HG02938 (cell line): ENCODE results near the gene METTL2B.
A peak's percentile ranks its signal among the peaks of the same experiment; 100 is the strongest.

Experiments used
- ATAC-seq: cut with Tn5 transposase; IDR thresholded peaks from one replicate; pipeline ENCODE4 v1.9.1; 2021; ENCODE audit warnings: mild to moderate bottlenecking, moderate library complexity; ENCODE audit not compliant: unreplicated experiment

METTL2B gene, protein sequence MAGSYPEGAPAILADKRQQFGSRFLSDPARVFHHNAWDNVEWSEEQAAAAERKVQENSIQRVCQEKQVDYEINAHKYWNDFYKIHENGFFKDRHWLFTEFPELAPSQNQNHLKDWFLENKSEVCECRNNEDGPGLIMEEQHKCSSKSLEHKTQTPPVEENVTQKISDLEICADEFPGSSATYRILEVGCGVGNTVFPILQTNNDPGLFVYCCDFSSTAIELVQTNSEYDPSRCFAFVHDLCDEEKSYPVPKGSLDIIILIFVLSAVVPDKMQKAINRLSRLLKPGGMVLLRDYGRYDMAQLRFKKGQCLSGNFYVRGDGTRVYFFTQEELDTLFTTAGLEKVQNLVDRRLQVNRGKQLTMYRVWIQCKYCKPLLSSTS

DNA sequence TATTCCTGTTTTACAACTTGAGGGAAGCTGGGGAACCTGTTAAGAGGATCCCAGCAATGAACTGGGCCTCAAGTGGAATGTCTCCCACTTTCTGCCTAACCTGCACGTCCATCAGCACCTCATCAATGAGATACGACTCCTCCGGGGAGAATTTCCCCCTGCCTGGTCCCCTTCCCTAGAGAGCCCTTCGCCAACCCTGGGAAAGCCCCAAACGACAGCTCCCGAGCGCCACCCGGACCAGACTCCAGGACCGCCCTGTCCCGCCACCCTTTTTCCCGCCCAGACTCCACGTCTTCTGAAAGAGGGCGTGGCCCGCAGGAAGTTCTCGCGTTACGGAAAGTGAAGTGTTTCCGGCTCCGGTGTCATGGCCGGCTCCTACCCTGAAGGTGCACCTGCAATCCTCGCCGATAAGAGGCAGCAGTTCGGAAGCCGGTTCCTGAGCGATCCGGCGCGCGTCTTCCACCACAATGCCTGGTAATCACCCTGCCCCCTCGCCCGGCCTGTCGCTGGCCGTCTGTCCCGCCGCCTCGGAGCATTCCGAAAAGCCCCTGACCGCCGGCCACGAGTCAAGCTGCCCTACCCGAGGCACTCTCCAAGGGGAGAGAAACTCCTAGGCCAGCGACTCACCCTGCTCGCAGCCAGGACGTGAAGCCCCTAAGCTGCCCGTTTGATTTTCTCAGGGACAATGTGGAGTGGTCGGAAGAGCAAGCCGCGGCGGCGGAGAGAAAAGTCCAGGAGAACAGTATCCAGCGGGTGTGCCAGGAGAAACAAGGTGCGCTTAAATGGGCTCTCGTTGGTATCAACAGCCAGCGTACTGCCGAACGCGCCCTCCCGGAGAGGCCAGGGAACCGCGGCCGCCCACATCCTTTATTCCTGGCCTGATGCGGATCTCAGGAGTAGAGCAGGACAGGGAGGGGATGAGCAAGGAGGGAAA is at the start of gene METTL2B:
METTL2B (plus strand) TSS at position 347 of the 934 bp plus-strand sequence; CDS start at position 365, 18 bp downstream.
- peak; percentile 93 for ATAC-seq

DNA sequence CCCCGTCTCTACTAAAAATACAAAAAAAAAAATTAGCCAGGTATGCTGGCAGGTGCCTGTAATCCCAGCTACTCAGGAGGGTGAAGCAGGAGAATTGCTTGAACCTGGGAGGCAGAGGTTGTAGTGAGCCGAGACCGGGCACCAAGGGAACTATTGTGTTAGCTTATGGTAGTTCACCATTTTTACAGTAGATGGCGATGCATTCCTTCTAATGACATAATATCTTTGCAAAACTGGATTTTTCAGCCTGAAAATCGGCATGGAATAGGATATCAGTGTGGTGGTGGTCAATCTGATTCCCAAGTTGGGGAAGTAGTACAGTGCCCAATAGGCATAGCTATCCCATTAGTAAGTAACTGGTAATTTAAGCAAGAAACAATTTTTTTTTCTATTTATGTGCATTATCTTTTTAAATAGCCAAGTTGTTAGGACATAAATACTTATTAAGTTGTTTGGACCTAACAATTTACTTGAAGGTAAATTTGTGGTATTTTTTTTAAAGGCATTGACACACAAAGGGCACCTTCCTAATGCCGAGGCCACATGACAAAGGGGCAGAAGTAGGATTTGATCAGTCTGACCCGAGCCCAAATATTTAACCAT is 49.2 kb upstream of the METTL2B start:
- no peak for ATAC-seq

DNA sequence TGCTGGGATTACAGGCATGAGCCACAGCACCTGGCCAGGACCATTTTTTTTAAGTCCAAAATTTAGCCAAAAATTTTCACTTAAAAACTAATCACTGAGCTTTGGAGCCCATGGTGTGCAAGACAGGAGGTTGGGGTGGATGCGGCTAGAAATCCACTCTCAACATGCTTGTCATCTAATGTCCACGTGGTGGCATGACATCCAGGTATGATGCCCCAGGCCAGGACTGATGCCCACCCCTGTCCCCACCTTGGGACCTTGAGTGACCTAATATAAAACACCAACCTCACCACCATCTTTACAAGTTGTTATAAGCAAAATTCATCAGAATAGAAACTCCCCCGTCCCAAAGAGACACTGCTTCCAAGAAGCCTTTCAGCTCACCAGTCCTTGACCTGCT is 46.3 kb upstream of the METTL2B start:
- no peak for ATAC-seq

DNA sequence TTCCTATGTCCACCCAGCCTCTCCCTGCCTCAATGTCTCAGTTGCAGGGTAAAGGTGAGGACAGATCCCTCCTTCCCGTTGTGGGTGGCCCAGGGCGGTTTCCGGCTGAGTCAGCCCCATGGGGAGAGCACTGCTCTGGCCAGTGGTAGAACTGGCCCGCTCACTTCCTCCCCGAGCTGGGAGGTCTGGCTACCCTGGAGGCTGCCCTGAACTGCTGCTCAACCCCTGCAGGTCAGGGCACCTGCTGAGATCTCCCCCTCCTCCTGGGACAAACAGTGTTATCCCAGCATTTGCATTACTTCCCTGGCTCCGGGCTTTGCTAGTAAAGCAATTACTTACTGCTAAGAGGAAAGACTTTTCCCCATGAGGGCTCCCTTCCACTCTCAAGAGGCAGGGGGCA is 45.3 kb upstream of the METTL2B start:
- no peak for ATAC-seq

DNA sequence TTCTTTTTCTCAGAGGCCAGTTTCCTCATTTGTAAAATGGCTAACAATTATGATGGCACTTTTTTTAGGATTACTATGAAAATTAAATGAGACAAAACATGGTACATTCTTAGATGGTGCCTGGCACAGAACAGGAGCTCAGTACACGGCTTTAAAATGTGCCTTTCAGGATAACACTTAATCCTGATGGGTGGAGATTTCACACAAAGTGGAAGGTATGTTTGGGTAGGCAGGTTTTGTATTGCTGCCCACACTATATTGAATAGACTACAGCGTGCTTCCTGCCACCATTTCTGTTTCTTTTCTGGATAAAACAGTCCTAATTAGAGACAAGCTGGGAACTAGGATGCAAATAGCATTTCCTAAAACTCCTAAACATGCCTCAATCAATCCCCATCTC is 44.8 kb upstream of the METTL2B start:
- no peak for ATAC-seq

DNA sequence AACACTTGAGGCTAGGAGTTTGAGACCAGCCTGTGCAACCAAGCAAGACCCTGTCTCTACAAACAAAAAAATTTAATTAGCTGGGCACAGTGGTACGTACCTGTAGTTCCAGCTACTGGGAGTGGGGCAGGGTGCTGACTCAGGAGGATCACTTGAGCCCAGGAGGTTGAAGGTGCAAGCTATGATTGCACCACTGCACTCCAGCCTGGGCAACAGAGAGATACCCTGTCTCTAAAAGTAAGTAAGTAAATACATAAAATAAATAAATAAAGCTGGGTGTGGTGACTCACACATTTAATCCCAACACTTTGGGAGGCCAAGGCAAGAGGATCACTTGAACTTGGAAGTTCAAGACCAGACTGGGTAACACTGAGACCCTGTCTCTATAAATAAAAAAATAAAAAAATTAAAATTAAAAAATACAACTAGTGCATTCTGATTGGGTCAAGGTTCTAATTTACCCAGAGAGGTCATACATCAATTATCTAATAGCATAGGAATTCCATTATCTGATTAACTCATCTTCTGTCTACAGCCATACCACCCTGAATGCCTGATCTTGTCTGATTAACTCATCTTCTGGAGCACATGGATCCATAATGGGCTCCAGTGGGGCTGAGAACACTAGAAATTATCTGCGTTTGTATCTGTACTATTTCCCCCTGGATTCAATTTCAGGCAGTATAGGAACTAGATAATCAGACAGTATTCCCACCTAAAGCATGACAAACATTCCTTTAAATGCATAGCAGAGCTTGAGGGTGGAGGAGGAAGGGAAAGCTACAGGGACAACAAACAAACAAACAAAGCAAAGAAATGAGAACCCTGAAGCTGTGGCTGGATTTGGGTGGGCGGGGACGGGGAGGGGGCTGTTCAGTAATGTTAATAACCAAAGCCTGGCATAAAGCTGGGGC is 41.9 kb upstream of the METTL2B start:
- ATAC-seq, result no peak

DNA sequence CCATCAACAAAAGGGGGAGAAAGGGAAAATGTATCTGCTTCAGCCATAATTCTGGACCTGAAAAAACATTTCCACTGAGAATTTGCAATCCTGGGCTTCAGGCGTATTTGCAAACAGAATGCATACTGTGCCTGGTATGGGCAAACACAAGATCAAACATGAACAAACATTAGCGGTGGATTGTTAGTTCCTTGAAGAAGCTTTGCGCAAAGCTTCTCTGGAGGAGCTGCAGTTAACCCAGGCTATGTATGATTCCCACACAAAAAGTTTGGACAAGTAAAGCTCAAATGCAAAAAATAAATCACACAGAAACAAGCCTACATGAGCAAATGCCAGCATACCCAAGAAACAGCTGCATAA is 41.2 kb upstream of the METTL2B start:
- ATAC-seq, result no peak

DNA sequence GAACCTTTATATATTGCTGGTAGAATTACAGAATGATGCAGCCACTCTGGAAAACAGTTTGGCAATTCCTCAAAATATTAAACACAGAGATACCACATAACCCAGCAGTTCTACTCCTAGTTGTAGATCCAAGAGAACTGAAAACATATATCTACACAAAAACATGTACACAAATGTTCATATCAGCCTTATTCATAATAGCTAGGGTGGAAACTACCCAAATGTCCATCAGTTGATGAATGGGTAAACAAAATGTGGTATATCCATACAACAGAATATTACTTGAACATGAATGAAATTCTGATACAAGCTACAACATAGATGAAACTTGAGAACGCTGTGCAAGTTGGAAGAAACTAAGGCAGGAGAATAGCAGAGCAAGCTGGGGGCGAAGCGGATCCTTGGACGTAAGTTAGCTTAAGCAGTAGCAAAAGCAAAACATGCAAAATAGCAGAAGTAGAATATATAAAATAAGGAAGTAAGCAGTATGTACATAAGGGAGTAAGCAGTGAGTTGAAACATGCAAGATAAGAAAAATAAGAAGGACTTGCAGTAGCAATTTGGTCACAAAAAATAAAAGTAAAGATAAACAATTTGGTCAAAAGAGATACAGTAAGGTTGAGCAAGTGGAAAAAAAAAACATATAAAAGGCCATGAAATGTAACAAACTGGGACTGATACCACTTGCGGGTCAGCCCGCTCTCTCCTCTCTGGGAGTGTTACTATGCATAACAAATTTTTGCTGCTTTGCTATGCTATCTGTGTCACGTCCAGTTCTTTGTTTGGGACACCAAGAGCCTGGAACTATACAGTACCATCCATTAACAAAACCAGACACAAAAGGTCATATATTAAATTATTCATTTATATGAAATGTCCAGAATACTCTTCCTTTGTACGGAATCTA is 38.9 kb upstream of the METTL2B start:
- ATAC-seq, result peak; percentile 72

DNA sequence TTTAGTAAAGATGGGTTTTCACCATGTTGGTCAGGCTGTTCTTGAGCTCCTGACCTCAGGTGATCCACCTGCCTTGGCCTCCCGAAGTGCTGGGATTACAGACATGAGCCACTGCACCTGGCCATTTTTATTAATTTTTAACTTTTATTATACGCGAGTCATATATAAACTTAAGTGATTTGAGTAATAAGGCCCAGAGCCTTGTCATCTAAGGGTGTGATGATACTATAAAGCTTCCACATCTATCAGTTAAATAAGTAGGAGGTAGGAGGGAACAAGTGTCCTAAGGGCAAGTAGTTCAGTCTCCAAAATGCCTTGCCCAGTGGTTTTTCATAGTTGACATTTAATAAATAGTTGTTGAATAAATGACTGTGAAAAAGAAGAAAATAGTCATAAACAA is 34.2 kb upstream of the METTL2B start:
- ATAC-seq, result no peak

DNA sequence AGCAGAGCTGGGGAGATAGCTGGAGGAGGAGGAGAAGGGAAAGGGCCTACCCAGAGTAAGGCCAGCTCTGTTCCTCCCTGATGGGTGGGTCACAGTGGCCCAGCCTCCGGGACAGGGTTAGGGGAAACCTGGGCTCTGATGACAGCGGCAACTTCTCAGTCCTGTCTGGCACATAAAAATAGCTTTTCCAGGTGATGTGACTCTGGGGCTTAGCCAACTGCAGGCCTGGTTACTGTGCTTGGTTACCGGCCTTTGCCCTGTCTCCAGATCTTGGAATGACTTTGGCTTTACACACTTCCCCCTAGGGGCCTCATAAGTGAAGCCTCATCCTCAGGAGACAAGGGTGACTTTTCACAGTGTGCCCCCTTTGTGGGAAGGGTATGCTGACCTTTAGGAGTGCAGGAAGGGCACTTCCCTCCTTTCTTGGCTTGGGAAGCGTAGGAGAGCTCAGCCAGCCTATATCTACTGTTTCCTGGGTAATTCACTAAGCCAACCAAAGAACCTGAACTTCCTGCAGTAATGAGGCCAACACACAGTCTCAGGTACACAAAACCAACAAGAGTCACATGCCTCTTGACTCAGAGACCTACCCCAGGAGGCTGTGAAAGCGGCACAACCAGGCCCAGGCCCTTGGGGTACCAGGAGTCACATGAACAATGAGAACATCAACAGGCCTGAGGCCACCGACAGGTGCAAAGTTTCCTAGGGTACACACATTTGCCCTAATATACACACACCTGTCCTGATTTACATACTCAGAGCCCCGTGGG is 32.5 kb upstream of the METTL2B start:
- no peak for ATAC-seq

DNA sequence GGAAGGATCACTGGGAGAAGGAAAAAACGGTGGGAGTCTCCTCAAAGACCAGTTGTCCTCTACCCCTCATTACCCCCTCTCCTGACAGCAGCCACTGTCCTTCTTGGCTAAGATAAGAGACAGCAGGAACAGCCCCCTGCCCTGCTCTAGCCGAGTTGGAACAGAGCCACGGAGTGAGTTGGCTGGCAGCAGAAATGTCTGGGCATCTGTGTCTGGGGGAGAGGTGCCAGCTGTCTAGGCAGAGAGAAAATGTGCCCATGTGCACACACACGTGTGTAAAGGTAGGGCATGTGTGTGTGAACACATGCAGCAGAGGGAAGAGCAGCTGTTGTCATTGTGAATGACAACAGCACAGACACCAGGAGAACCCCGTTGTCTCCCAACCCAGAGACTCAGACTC is 30.2 kb upstream of the METTL2B start:
- no peak for ATAC-seq

DNA sequence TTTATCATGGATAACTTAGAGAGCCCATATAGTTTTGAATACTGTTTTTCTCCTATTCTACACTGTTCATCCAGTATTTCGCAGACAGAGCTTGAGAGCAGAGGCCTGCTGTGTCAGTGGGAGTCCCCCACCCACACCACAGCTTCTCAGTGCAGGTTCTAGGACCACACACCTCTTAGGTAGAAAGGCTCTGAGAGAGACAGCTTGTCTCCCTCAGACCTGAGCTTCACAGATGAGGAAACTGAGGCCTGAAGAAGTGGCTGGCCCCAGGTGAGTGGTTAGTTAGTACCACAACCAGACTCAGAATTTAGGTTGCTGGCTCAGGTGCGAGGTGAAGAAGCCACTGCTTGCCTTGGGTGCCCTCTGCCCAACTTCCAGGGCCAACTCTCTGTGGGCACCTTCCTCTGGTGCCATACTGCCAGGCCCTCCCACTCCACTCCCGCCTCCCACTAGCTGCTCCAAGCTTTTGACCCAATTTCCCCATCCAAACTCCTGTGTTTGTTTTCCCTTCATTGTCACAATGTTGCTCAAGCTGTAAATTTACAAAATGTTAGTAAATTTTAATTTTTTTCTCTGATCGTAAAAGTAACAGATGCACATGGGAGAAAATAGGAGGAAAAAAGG is 28.5 kb upstream of the METTL2B start:
- ATAC-seq, result no peak

DNA sequence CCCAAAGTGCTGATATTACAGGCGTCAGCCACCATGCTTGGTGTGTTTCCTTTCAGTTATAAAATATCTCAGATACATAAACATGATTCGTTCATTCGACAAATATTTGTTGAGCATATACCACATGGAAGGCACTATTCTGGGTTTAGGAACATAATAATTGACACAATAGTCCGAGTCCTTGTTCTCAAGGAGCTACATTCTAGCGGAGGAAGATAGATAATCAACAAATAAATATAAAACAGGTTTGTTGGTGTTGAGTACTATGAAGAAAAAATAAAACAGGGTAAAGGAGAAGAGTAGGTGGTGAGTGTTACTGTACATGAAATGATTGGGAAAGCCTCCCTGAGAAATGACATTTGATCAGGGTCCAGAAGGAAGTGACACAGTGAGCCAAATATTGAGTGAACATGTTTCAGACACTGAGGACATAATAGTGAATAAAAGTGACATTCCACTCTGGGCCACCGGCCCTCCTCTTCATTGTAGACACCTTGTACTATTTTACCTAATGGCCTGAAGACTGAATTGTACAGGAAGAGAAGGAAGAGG is 27.7 kb upstream of the METTL2B start:
- no peak for ATAC-seq

DNA sequence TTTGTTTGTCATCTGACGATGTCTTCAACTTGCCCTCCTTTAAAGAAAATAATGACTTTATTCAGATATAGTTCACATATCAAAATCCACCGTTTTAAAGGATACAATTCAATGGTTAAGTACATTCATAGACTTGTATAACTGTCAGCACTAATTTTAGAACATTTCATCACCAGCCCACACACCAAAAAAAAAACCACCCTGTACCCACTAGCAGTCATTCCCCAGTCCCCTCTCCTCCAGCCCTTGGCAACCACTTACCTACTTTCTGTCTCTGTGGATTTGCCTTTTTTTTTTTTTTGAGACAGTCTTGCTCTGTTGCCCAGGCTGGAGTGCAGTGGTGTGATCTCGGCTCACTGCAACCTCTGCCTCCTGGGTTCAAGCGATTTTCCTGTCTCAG is 26.1 kb upstream of the METTL2B start:
- no peak for ATAC-seq

DNA sequence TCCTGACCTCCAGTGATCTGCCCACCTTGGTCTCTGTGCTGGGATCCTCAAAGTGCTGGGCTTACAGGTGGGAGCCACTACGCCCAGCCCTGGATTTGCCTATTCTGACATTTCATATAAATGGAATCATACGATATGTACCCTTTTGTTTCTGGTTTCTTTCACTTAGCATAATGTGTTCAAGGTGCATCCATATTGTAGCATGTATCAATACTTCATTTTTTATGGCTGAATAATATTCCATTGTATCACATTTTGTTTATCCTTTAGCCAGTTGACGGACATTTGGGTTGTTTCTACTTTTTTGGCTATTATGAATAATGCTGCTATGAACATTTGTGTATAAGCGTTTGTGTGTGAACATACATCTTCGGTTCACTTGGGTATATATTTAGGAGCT is 25.6 kb upstream of the METTL2B start:
- ATAC-seq, result no peak

DNA sequence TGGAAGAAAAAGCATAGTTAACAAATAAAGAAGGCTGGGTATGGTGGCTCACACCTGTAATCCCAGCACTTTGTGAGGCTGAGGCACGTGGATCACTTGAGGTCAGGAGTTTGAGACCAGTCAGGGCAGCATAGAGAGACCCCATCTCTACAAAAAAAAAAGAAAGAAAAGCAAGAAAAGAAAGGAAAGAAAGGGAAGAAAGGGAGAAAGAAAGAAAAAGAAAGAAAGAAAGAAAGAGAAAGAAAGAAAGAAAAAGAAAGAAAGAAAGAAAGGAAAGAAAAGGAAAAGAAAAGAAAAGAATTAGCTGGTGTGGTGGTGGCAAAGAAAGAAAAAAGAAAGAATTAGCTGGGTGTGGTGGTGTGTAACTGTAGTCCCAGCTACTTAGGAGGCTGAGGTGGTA is 24.0 kb upstream of the METTL2B start:
- no peak for ATAC-seq

DNA sequence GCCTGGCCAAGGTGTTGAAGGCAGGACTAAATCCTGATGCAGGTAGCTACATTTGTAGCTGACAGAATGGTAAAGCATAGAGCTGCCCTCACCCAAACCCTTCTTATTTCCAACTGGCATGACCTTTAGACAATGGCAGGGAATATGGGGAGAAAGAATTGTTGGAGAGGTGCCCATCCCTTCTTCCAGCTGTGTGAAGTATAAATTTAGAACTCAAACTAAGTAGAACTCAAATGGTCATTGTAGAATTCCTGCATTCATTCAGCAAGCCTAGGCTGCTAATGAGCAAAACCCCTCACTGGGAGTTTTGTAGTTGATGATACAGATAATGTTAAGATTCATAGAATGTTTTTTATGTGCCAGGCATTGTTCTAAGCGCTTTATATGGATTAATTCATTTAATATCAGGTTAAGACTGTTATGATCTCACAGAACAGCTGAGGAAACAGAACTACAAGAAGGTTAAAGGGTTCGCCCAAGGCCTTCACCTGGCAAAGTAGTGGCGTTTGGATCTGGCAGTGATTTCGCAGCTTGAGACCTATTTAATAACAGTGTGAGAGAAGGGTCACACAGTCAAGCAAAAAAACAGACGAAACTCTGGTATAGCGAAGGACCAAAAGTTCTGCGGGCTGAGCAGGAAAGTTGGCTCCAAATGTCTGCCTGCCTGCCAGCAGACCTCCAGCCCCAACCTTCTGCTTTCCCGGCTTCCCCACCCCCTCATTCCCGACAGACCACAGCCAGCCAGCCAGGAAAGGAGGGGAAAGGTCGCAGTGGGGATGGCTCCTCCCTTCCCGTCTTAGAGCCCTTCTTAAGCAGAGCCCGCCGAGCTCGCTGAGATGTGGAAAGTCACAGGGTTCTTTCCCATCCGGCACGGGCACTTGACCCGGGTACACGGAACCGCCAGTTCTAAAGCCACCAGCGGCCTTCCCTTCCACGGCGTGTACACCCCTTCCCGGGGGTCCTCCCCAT is 22.4 kb upstream of the METTL2B start:
- ATAC-seq, result no peak
